ENCODE results near the gene ZNF837.

- TF ChIP-seq CTCF (IDR thresholded peaks at IDR 0.05; ENCODE audit: low read length) (no peak), EZH2 (IDR thresholded peaks at IDR 0.05; ENCODE audit: borderline replicate concordance, low read length) (no peak)
Observed at GRCh38 chr19:58428617-58429016, 47.8 kb upstream of the ZNF837 start.
